Trophoblast cell (in vitro differentiated cells and primary cell): ENCODE data around the gene TENM4.

Source experiments
- DNase-seq, 2 donors: peaks; one replicate each; pipeline ENCODE4 v3.0.0-alpha.2; 2016
- H2AFZ ChIP-seq: 2 replicates; pipeline ENCODE4 v1.6.1; 2013; ENCODE audit warnings: low read length, moderate library complexity, mild to moderate bottlenecking; ENCODE audit not compliant: insufficient read depth, poor library complexity
- H2AK5ac ChIP-seq: 2 replicates; pipeline ENCODE4 v1.6.1; 2013; ENCODE audit warnings: mild to moderate bottlenecking, low read length
- H2BK120ac ChIP-seq: 2 replicates; pipeline ENCODE4 v1.6.1; 2013; ENCODE audit warnings: low read length, mild to moderate bottlenecking, moderate library complexity; ENCODE audit not compliant: insufficient read depth, poor library complexity
- H2BK12ac ChIP-seq: 2 replicates; pipeline ENCODE4 v1.6.1; 2013; ENCODE audit warnings: mild to moderate bottlenecking, low read length, moderate library complexity
- H2BK5ac ChIP-seq: 2 replicates; pipeline ENCODE4 v1.6.1; 2013; ENCODE audit warnings: low read length, low read depth, moderate library complexity, mild to moderate bottlenecking; ENCODE audit not compliant: poor library complexity
- H3K14ac ChIP-seq: 2 replicates; pipeline ENCODE4 v1.6.1; 2013; ENCODE audit warnings: mild to moderate bottlenecking, low read length
- H3K18ac ChIP-seq: 2 replicates; pipeline ENCODE4 v1.6.1; 2013; ENCODE audit warnings: mild to moderate bottlenecking, low read length
- H3K23ac ChIP-seq: 2 replicates; pipeline ENCODE4 v1.6.1; 2013; ENCODE audit warnings: low read length
- H3K27ac ChIP-seq: 2 replicates; pipeline ENCODE4 v1.5.1; 2013; ENCODE audit warnings: low read depth, mild to moderate bottlenecking, inconsistent platforms, low read length, moderate library complexity
- H3K27me3 ChIP-seq: 2 replicates; pipeline ENCODE4 v1.6.1; 2013; ENCODE audit warnings: inconsistent platforms, mild to moderate bottlenecking, low read length, moderate library complexity; ENCODE audit not compliant: insufficient read depth
- H3K36me3 ChIP-seq, 2 experiments: 1 replicate in 1 of 2; 2 replicates in 1 of 2; pipeline ENCODE4 v1.6.1; 2013; ENCODE audit warnings: low read length in 2 of 2, mild to moderate bottlenecking in 2 of 2, moderate library complexity in 1 of 2; ENCODE audit not compliant: insufficient read depth in 2 of 2, control insufficient read depth in 1 of 2
- H3K4ac ChIP-seq: 2 replicates; pipeline ENCODE4 v1.6.1; 2013; ENCODE audit warnings: low read depth, mild to moderate bottlenecking, low read length, moderate library complexity
- H3K4me1 ChIP-seq, 2 experiments: 1 replicate in 1 of 2; 2 replicates in 1 of 2; pipeline ENCODE4 v1.6.1; 2013; ENCODE audit warnings: low read length in 2 of 2, mild to moderate bottlenecking in 2 of 2, moderate library complexity in 1 of 2; ENCODE audit not compliant: insufficient read depth in 2 of 2, control insufficient read depth in 1 of 2
- H3K4me2 ChIP-seq: 2 replicates; pipeline ENCODE4 v1.6.1; 2013; ENCODE audit warnings: inconsistent platforms, mild to moderate bottlenecking, low read length, moderate library complexity
- H3K4me3 ChIP-seq: 2 replicates; pipeline ENCODE4 v1.5.1; 2013; ENCODE audit warnings: mild to moderate bottlenecking, low read depth, low read length, inconsistent platforms
- H3K79me1 ChIP-seq: one replicate; pipeline ENCODE4 v1.6.1; 2013; ENCODE audit warnings: low read length
- H3K79me2 ChIP-seq: 2 replicates; pipeline ENCODE4 v1.6.1; 2013; ENCODE audit warnings: low read length, mild to moderate bottlenecking; ENCODE audit not compliant: control insufficient read depth, insufficient read depth, poor library complexity
- H3K9ac ChIP-seq: 2 replicates; pipeline ENCODE4 v1.6.1; 2013; ENCODE audit warnings: mild to moderate bottlenecking, low read length
- H3K9me3 ChIP-seq: 2 replicates; pipeline ENCODE4 v1.6.1; 2013; ENCODE audit warnings: low read depth, mild to moderate bottlenecking, control low read depth, inconsistent platforms, low read length; ENCODE audit not compliant: insufficient read depth
- H4K12ac ChIP-seq: 2 replicates; pipeline ENCODE4 v1.6.1; 2013; ENCODE audit warnings: low read depth, mild to moderate bottlenecking, low read length, moderate library complexity
- H4K8ac ChIP-seq: 2 replicates; pipeline ENCODE4 v1.6.1; 2013; ENCODE audit warnings: low read depth, mild to moderate bottlenecking, low read length, moderate library complexity
- H4K91ac ChIP-seq: one replicate; pipeline ENCODE4 v1.6.1; 2013; ENCODE audit warnings: low read depth, mild to moderate bottlenecking, low read length, moderate library complexity
- WGBS: extraction: QIAGEN DNeasy Blood & Tissue Kit; methylation state at CpG from one replicate; pipeline ENCODE4 v1.1.7; 2013; ENCODE audit warnings: missing lambda C conversion rate; ENCODE audit not compliant: insufficient read length, insufficient coverage; ENCODE audit errors: extremely low coverage; 5-methylcytosine and 5-hydroxymethylcytosine counted together

Gene TENM4

DNA sequence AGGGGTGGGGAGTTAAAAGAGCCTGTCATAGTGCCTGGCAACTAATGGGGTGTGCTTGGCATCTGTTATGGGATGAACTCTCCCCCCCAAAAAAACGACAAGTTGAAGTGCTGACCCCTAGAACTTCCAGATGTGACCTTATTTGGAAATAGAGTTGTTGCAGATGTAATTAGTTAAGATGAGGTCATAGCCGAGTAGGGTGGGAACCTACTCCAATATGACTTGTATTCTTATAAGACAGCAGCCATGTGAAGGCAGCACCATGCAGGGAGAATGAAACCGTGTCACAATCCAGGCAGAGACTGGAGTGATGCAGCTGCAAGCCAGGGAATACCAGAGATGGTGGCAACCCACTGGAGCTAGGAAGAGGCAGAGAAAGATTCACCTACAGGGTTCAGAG is 394.5 kb downstream of the TENM4 start:
- no peak overlapping the region for H3K14ac ChIP-seq
- H4K91ac ChIP-seq: no peak overlapping the region
- no peak overlapping the region for H2BK12ac ChIP-seq
- no peak overlapping the region for H3K4ac ChIP-seq
- H3K27ac ChIP-seq: no peak overlapping the region
- H3K4me1 ChIP-seq: peaks cover 2 to 3% of the 10 kb centered on the region in 2 experiments
- DNase-seq: no peak
- no peak overlapping the region for H3K9ac ChIP-seq
- no peak overlapping the region for H3K4me2 ChIP-seq
- no CpG with 5 or more reads among the region's 3 CpGs for WGBS
- H3K79me2 ChIP-seq: no peaks in the 10 kb centered on the region
- no peak overlapping the region for H2AFZ ChIP-seq
- no peak overlapping the region for H4K12ac ChIP-seq
- H4K8ac ChIP-seq: no peak overlapping the region
- H3K27me3 ChIP-seq: no peaks in the 10 kb centered on the region
- H2AK5ac ChIP-seq: no peak overlapping the region
- H3K4me3 ChIP-seq: no peak overlapping the region
- H3K23ac ChIP-seq: no peak overlapping the region
- no peaks in the 10 kb centered on the region for H3K79me1 ChIP-seq
- H3K18ac ChIP-seq: no peak overlapping the region
- peaks cover 1 to 3% of the 10 kb centered on the region in 2 experiments for H3K36me3 ChIP-seq
- H3K9me3 ChIP-seq: no peaks in the 10 kb centered on the region
- H2BK5ac ChIP-seq: no peak overlapping the region
- H2BK120ac ChIP-seq: no peak overlapping the region

GRCh38 chr11:79045800-79046304 is 395.0 kb downstream of the TENM4 start:
- Histone ChIP-seq H2AFZ (no peak overlapping the region), H3K4me2 (no peak overlapping the region), H4K91ac (no peak overlapping the region), H3K79me2 (no peaks in the 10 kb centered on the region), H2BK5ac (no peak overlapping the region), H3K4me3 (no peak overlapping the region), H3K27ac (no peak overlapping the region), H3K79me1 (no peaks in the 10 kb centered on the region), H3K14ac (no peak overlapping the region), H3K27me3 (no peaks in the 10 kb centered on the region), H2BK120ac (no peak overlapping the region), H3K23ac (no peak overlapping the region), H2BK12ac (no peak overlapping the region), H3K9ac (no peak overlapping the region), H4K8ac (no peak overlapping the region), H3K4ac (no peak overlapping the region), H4K12ac (no peak overlapping the region), H2AK5ac (no peak overlapping the region), H3K4me1 (peaks cover 2 to 3% of the 10 kb centered on the region in 2 experiments), H3K36me3 (peaks cover 1 to 3% of the 10 kb centered on the region in 2 experiments), H3K9me3 (no peaks in the 10 kb centered on the region), H3K18ac (no peak overlapping the region)
- DNase-seq: no peak
- WGBS: no CpG with 5 or more reads among the region's 6 CpGs

- Histone ChIP-seq H3K9me3 (no peaks in the 10 kb centered on the region), H3K23ac (no peak overlapping the region), H2BK12ac (no peak overlapping the region), H3K4ac (no peak overlapping the region), H3K18ac (no peak overlapping the region), H3K27ac (no peak overlapping the region), H4K91ac (no peak overlapping the region), H2BK5ac (no peak overlapping the region), H3K27me3 (no peaks in the 10 kb centered on the region), H3K4me1 (peaks cover 2 to 3% of the 10 kb centered on the region in 2 experiments), H2AFZ (no peak overlapping the region), H3K79me2 (no peaks in the 10 kb centered on the region), H2AK5ac (no peak overlapping the region), H4K8ac (no peak overlapping the region), H3K36me3 (peaks cover 1 to 3% of the 10 kb centered on the region in 2 experiments), H4K12ac (no peak overlapping the region), H3K14ac (no peak overlapping the region), H2BK120ac (no peak overlapping the region), H3K4me3 (no peak overlapping the region), H3K9ac (no peak overlapping the region), H3K79me1 (no peaks in the 10 kb centered on the region), H3K4me2 (no peak overlapping the region)
- DNase-seq: no peak
- no CpG with 5 or more reads among the region's 10 CpGs for WGBS
Measured at GRCh38 chr11:79045018-79045799, 395.6 kb downstream of the TENM4 start.

DNA sequence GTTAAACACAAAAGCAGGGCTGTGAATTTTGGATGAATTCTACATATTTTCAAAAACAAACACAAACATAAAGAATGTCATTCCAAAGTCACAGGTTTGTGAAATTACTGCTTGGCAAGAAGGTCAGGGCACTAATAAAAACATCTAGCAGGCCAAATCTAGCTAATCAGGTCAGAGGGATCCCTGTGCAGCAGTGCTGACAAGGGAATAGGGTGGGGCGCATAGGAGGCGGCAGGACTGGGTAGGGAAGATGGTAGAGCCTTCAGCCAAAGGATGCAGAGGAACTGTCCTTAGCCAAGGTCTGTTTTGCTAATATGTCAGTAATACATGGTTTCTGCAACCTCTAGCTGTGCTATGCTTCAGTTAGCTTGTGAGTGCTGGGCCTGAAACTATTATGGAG is 396.6 kb downstream of the TENM4 start:
- Histone ChIP-seq H3K23ac (no peak overlapping the region), H3K79me2 (no peaks in the 10 kb centered on the region), H3K9ac (no peak overlapping the region), H3K27me3 (no peaks in the 10 kb centered on the region), H2BK120ac (no peak overlapping the region), H2AK5ac (no peak overlapping the region), H3K27ac (no peak overlapping the region), H4K8ac (no peak overlapping the region), H3K18ac (no peak overlapping the region), H3K79me1 (no peaks in the 10 kb centered on the region), H2AFZ (no peak overlapping the region), H3K4me2 (no peak overlapping the region), H3K9me3 (no peaks in the 10 kb centered on the region), H3K14ac (no peak overlapping the region), H3K4ac (no peak overlapping the region), H3K4me3 (no peak overlapping the region), H3K36me3 (peaks cover 1 to 3% of the 10 kb centered on the region in 2 experiments), H4K91ac (no peak overlapping the region), H4K12ac (no peak overlapping the region), H2BK5ac (no peak overlapping the region), H2BK12ac (no peak overlapping the region), H3K4me1 (peaks cover 3 to 5% of the 10 kb centered on the region in 2 experiments)
- DNase-seq: no peak
- WGBS: no CpG with 5 or more reads among the region's 2 CpGs
